ENCODE results near the gene FBXO47.

- TF ChIP-seq POLR2A (IDR thresholded peaks at IDR 0.05) (no peak), CTCF (IDR thresholded peaks at IDR 0.05) (no peak)
Observed at GRCh38 chr17:38891441-38891840, 75.8 kb downstream of the FBXO47 start.

Data from testis (tissue), 2 donors.